Stimulated activated CD8-positive, alpha-beta memory T cell treated with anti-CD3 and anti-CD28 coated beads, Interleukin-12 subunit alpha, Interleukin-12 subunit beta, amount 100 ng/mL, for 4 hours (primary cell): ENCODE measurements around the gene SLC11A1.

Experiments used
- DNase-seq: peaks from one replicate; pipeline ENCODE4 v3.0.0-alpha.2; 2020; ENCODE audit warnings: low read depth

SLC11A1 gene

GRCh38 chr2:218435003-218435982 lies 53.2 kb downstream of the SLC11A1 start:
- DNase-seq: no peak

- DNase-seq: no peak
These were observed 54.9 kb downstream of the SLC11A1 start for GRCh38 chr2:218436992-218437391.

GRCh38 chr2:218437969-218438368 lies 55.9 kb downstream of the SLC11A1 start:
- DNase-seq: no peak

GRCh38 chr2:218438596-218438995 lies 56.5 kb downstream of the SLC11A1 start:
- no peak for DNase-seq

- DNase-seq: no peak
These were observed 62.8 kb downstream of the SLC11A1 start for GRCh38 chr2:218444692-218445357.

GRCh38 chr2:218445602-218446001 lies 63.5 kb downstream of the SLC11A1 start:
- no peak for DNase-seq
